A673 (cell line): ENCODE data around the gene NRXN3. TPM values are rescaled to one million over a fixed set of nuclear protein-coding genes. Genes with fewer than 3 reads are reported as not detected.

ENCODE experiments used
- BruUV-seq: library from RNA; stranded (reverse); fragments of 400-500 nt; replicated peaks from 2 replicates; lab custom pipeline; 2021; lab: Mats Ljungman, UMichigan
- CTCF ChIA-PET: fragments of 300-600 bp; sonication (Branson Sonifier 250); formaldehyde crosslinking; loops from one replicate; lab custom pipeline; 2022; ENCODE audit warnings: antibody characterized with exemption; lab: Charles Lee
- POLR2A ChIA-PET: fragments of 300-600 bp; sonication (Branson Sonifier 250); formaldehyde crosslinking; loops from one replicate; lab custom pipeline; 2022; ENCODE audit warnings: antibody characterized with exemption; ENCODE audit not compliant: low non-redundant PET; lab: Charles Lee
- DNase-seq: peaks from one replicate; pipeline ENCODE4 v3.0.0-alpha.2; 2015; ENCODE audit warnings: low spot score
- H3K27ac ChIP-seq: fragments of 200-600 bp; sonication (generic); 2 replicates; pipeline ENCODE4 v1.5.1; 2016; ENCODE audit warnings: mixed run types, low read depth, mild to moderate bottlenecking, mixed read lengths, antibody characterized with exemption, low read length; ENCODE audit not compliant: poor library complexity, severe bottlenecking
- H3K27me3 ChIP-seq: fragments of 200-600 bp; sonication (generic); replicated peaks from 2 replicates; pipeline ENCODE4 v1.6.1; 2017; ENCODE audit warnings: mixed run types, low read depth, mild to moderate bottlenecking, mixed read lengths, antibody characterized with exemption, low read length; ENCODE audit not compliant: insufficient read depth, poor library complexity
- H3K36me3 ChIP-seq: fragments of 200-600 bp; sonication (generic); 2 replicates; pipeline ENCODE4 v1.6.1; 2016; ENCODE audit warnings: mixed run types, mild to moderate bottlenecking, mixed read lengths, antibody characterized with exemption, low read length; ENCODE audit not compliant: insufficient read depth, poor library complexity, severe bottlenecking
- H3K4me1 ChIP-seq: fragments of 200-600 bp; sonication (generic); 2 replicates; pipeline ENCODE4 v1.6.1; 2017; ENCODE audit warnings: mixed run types, mild to moderate bottlenecking, mixed read lengths, antibody characterized with exemption, low read length; ENCODE audit not compliant: insufficient read depth, poor library complexity, severe bottlenecking
- H3K4me3 ChIP-seq: fragments of 200-600 bp; sonication (generic); 2 replicates; pipeline ENCODE4 v1.5.1; 2016; ENCODE audit warnings: low read depth, mixed run types, mild to moderate bottlenecking, mixed read lengths, low read length; ENCODE audit not compliant: poor library complexity, severe bottlenecking
- H3K9me3 ChIP-seq: fragments of 200-600 bp; sonication (generic); 2 replicates; pipeline ENCODE4 v1.6.1; 2016; ENCODE audit warnings: mixed run types, low read depth, mild to moderate bottlenecking, mixed read lengths, antibody characterized with exemption, low read length; ENCODE audit not compliant: poor library complexity, severe bottlenecking
- EZH2 ChIP-seq: fragments of 200-600 bp; sonication (generic); IDR thresholded peaks from 2 replicates; pipeline ENCODE4 v1.6.1; 2017; ENCODE audit warnings: borderline replicate concordance, low read depth, mild to moderate bottlenecking, mixed read lengths, antibody characterized with exemption, low read length; ENCODE audit not compliant: poor library complexity, severe bottlenecking
- intact Hi-C: fragments of 100-400 bp; cut with micrococcal nuclease; formaldehyde crosslinking; loops from one replicate; pipeline ENCODE4 v1.10.0; 2022; ENCODE audit not compliant: unreplicated experiment
- total RNA-seq: library from RNA; stranded (reverse); gene quantifications from 2 replicates; pipeline ENCODE4 v1.2.3, GENCODE V29; 2021
- TF ChIP-seq, protein P1 (sequence below): fragments of 300-800, 200-600 bp; sonication (generic); conservative IDR thresholded peaks from 2 replicates; pipeline ENCODE4 v1.5.1; 2017; ENCODE audit warnings: low read depth, mild to moderate bottlenecking, antibody characterized with exemption, low read length, moderate library complexity, mixed read lengths

Gene NRXN3
- total RNA-seq, 1 experiment from 2014 or later = 0.21 TPM

DNA sequence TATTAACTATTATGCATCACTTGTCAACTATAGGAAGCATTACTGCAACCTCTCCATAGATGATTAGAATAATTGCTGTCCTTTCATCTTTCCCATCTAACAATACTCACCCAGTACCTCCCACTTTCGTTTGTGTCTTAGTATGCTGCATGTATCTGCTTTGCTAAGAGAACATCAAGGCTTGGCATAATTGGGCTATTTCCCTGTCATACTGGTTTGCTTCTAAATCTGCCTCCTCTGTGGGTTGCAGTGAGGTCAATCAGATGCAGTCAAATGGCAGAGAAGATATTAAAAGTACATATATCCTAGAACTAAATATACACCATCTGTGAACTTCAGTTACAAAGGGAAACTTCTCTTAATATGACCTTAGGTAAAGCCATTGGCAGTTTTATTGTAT lies 1330.3 kb downstream of the NRXN3 start:
- TF ChIP-seq, protein P1, sequence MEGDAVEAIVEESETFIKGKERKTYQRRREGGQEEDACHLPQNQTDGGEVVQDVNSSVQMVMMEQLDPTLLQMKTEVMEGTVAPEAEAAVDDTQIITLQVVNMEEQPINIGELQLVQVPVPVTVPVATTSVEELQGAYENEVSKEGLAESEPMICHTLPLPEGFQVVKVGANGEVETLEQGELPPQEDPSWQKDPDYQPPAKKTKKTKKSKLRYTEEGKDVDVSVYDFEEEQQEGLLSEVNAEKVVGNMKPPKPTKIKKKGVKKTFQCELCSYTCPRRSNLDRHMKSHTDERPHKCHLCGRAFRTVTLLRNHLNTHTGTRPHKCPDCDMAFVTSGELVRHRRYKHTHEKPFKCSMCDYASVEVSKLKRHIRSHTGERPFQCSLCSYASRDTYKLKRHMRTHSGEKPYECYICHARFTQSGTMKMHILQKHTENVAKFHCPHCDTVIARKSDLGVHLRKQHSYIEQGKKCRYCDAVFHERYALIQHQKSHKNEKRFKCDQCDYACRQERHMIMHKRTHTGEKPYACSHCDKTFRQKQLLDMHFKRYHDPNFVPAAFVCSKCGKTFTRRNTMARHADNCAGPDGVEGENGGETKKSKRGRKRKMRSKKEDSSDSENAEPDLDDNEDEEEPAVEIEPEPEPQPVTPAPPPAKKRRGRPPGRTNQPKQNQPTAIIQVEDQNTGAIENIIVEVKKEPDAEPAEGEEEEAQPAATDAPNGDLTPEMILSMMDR = no peak
- TF ChIP-seq EZH2 = no peak
- CTCF ChIA-PET = no interaction called here

DNA sequence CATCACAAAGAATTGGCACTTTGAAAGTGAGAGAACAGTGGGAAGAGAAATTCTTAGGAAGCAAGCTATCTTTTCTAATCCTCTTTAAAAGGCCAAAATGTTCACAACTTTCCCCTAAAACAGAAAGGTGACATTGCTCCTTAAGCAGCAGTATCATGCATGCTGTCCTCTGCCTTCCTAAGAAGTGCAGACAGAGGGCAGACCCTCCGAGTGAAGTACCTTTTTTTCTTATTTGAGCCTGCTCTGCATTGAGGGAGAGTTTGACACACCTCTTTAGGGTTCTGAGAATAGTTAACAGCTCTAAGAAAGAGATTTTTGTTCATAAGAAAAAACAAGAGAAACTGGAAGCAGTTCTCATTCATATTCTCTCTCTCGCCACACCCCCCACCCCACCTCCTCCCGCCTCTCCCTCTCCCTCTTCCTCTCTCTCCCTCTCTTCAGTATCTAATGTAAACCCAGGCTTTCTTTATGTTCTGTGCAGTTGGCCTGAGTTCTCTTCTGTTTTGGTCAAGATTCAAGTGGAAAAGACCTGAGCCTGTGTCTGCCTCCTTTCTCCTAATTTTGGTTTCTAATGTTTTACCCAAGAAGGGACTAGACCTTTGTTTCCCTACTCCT lies 1332.1 kb downstream of the NRXN3 start:
- no TSS peak for BruUV-seq
- no peaks in the 10 kb centered on the region for H3K27me3 ChIP-seq

More for the DNA sequence above, 1330.3 kb downstream of the NRXN3 start:
- no TSS peak for BruUV-seq
- no peaks in the 10 kb centered on the region for H3K36me3 ChIP-seq
- no peak overlapping the region for H3K4me3 ChIP-seq
- H3K4me1 ChIP-seq = no peaks in the 10 kb centered on the region
- H3K27me3 ChIP-seq = no peaks in the 10 kb centered on the region
- intact Hi-C loops = no loop called here
- no peak overlapping the region for H3K27ac ChIP-seq
- no peak for DNase-seq
- H3K9me3 ChIP-seq = no peaks in the 10 kb centered on the region
- POLR2A ChIA-PET = no interaction called here

DNA sequence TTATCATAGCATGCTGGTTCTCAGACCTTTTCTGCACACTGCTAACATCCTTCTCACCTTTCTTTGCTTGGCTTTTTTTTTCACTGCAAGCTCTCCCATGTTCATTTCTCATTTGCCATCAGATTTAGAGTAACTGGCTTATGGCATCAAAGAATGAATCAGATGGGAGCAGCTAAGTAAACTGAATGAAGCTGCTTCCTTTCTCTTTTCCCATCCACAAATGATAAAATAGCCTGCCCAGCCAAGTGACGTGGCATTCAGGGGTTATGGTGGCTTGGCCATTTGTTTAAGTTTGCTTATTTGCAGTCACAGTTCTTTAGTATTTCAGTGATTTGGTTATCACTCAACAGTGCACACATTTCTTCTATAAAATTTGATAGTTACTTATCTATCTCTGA lies 1332.6 kb downstream of the NRXN3 start:
- no peaks in the 10 kb centered on the region for H3K9me3 ChIP-seq
- no peak for TF ChIP-seq EZH2
- TF ChIP-seq, protein P1 = no peak
- H3K27me3 ChIP-seq = no peaks in the 10 kb centered on the region
- H3K36me3 ChIP-seq = no peaks in the 10 kb centered on the region
- CTCF ChIA-PET = no interaction called here
- H3K4me1 ChIP-seq = no peaks in the 10 kb centered on the region
- BruUV-seq = no TSS peak
- intact Hi-C loops = no loop called here
- H3K27ac ChIP-seq = no peak overlapping the region
- DNase-seq = no peak
- H3K4me3 ChIP-seq = no peak overlapping the region
- POLR2A ChIA-PET = no interaction called here

More for the DNA sequence above, 1332.1 kb downstream of the NRXN3 start:
- Histone ChIP-seq H3K4me3 (no peak overlapping the region), H3K9me3 (no peaks in the 10 kb centered on the region), H3K36me3 (no peaks in the 10 kb centered on the region), H3K4me1 (no peaks in the 10 kb centered on the region), H3K27ac (no peak overlapping the region)
- DNase-seq = no peak
- intact Hi-C loops = no loop called here
- ChIA-PET CTCF (no interaction called here), POLR2A (no interaction called here)
- TF ChIP-seq, protein P1 = no peak
- TF ChIP-seq EZH2 = no peak
